HepG2 (cell line): ENCODE data around the gene S100A16. TPM values are rescaled to one million over a fixed set of nuclear protein-coding genes. Genes with fewer than 3 reads are reported as not detected.

Source experiments
- CEBPG ChIP-seq: IDR thresholded peaks from 2 replicates; pipeline ENCODE4 v1.6.1; 2016
- CREB1 ChIP-seq, 2 experiments: fragments of 450-650 bp in 1 of 2; IDR thresholded peaks; 2 replicates each; pipeline ENCODE4 v1.6.1; 2016 to 2017; ENCODE audit warnings: control low read depth in 1 of 2, mild to moderate bottlenecking in 1 of 2, missing compliant biosample characterization in 1 of 2, missing genetic modification characterization in 1 of 2
- RXRB ChIP-seq: IDR thresholded peaks from 2 replicates; pipeline ENCODE4 v1.6.1; 2016; ENCODE audit warnings: borderline replicate concordance, missing genetic modification reagents, missing compliant biosample characterization
- SOX6 ChIP-seq, 2 experiments: fragments of 450-650 bp in 1 of 2; sonication (generic) in 1 of 2; formaldehyde crosslinking in 1 of 2; IDR thresholded peaks; 2 replicates each; pipeline versions ENCODE4 v1.4.0 to v1.6.1; 2017 to 2020; ENCODE audit warnings: antibody characterized with exemption in 1 of 2, mild to moderate bottlenecking in 1 of 2, missing genetic modification reagents in 1 of 2
- SP2 ChIP-seq: sonication (generic); formaldehyde crosslinking; IDR thresholded peaks from 2 replicates; pipeline ENCODE4 v1.5.1; 2020; ENCODE audit warnings: mild to moderate bottlenecking, missing genetic modification reagents
- ZBTB21 ChIP-seq: sonication (generic); formaldehyde crosslinking; IDR thresholded peaks from 2 replicates; pipeline ENCODE4 v1.4.0; 2020; ENCODE audit warnings: missing genetic modification reagents
- ZFX ChIP-seq: sonication (generic); formaldehyde crosslinking; IDR thresholded peaks from 2 replicates; pipeline ENCODE4 v1.4.0; 2020; ENCODE audit warnings: mild to moderate bottlenecking, low read depth, missing genetic modification reagents, moderate library complexity
- ZNF530 ChIP-seq: sonication (generic); formaldehyde crosslinking; IDR thresholded peaks from 2 replicates; pipeline ENCODE4 v1.5.0; 2020; ENCODE audit warnings: low read depth, mild to moderate bottlenecking, missing genetic modification reagents
- ZNF709 ChIP-seq: sonication (generic); formaldehyde crosslinking; IDR thresholded peaks from 2 replicates; pipeline ENCODE4 v1.5.0; 2020; ENCODE audit warnings: mild to moderate bottlenecking, missing genetic modification reagents
- polyA plus RNA-seq, 8 experiments: library from polyadenylated mRNA; depleted of rRNA in 3 of 8; stranded (reverse) in 7 of 8; unstranded in 1 of 8; fragments of >200 nt; fragmentation: Illumina TruSeq in 4 of 8; extraction: Trizol in 4 of 8; gene quantifications; 2 replicates each; pipeline versions ENCODE4 v1.2.1 to v1.2.3, GENCODE V29; 2011 to 2016; ENCODE audit warnings: low read depth in 4 of 8, missing spikeins in 1 of 8, mixed read lengths in 1 of 8; ENCODE audit not compliant: insufficient read depth in 1 of 8
- total RNA-seq, 5 experiments: library from RNA; depleted of rRNA; stranded (reverse); fragments of >200 nt; fragmentation: Illumina TruSeq; extraction: Trizol; gene quantifications; 2 replicates each; pipeline ENCODE4 v1.2.3, GENCODE V29; 2016; ENCODE audit warnings: low read depth in 1 of 5
- TF ChIP-seq, protein P1 (sequence below): sonication (generic); formaldehyde crosslinking; IDR thresholded peaks from 2 replicates; pipeline ENCODE4 v1.5.0; 2020; ENCODE audit warnings: mild to moderate bottlenecking, missing genetic modification reagents, borderline replicate concordance
- TF ChIP-seq, protein P2 (sequence below): sonication (generic); formaldehyde crosslinking; IDR thresholded peaks from 2 replicates; pipeline ENCODE4 v1.4.0; 2020; ENCODE audit warnings: missing genetic modification reagents, low read depth, mild to moderate bottlenecking, borderline replicate concordance
- TF ChIP-seq, protein P3 (sequence below): sonication (generic); formaldehyde crosslinking; IDR thresholded peaks from 2 replicates; pipeline ENCODE4 v1.4.0; 2020; ENCODE audit warnings: missing genetic modification reagents, borderline replicate concordance
- TF ChIP-seq, protein P4 (sequence below): sonication (generic); formaldehyde crosslinking; IDR thresholded peaks from 2 replicates; pipeline ENCODE4 v1.8.1; 2023; ENCODE audit warnings: missing genetic modification reagents, inconsistent platforms, borderline replicate concordance
- TF ChIP-seq, protein P5 (sequence below): sonication (generic); formaldehyde crosslinking; IDR thresholded peaks from 2 replicates; pipeline ENCODE4 v1.4.0; 2020; ENCODE audit warnings: mild to moderate bottlenecking, missing genetic modification reagents

Gene S100A16
- total and polyA plus RNA-seq, 2 of the 13 experiments (the other 11 are each of a cell fraction or from before 2014, with no cell fraction given): 46.0 to 195 TPM

DNA sequence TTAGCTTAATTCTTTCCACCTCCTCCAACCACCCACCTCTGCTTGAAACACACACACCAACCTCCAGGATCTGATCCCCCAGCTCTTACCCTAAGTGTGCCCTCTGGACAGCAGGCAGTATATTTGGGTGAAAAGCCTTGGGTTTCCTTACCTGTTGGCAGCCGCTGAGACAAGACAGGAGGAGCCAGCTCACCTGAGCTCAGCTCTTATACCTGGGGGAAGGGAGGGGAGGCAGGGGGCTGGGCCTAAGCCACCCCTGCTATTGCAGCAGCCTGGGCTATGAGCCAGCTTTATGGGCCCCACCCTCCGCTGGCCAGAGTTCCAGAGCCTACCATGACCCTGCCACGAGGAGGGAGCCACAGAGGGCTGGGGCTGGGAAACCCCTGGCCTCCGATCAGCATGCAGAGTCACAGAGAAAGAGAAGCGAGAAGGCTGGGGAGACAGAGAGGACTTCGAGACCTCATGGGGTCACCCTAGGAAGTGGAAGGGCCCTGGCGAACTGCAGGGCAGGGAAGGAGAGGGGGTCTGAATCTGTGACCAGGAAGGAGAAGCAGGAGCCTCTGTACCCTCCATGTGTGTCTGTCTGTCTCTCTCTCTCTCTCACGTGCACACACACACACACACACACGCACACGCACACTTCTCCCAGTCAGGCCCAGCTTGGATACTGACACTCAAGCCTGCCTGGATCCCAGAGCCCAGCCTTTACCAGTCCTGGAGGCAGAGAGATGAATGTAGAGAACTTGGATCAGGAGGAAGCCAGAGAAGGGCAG lies 3.4 kb upstream of the S100A16 start, which contains the start of gene S100A14 (continued):
- TF ChIP-seq, protein P1, sequence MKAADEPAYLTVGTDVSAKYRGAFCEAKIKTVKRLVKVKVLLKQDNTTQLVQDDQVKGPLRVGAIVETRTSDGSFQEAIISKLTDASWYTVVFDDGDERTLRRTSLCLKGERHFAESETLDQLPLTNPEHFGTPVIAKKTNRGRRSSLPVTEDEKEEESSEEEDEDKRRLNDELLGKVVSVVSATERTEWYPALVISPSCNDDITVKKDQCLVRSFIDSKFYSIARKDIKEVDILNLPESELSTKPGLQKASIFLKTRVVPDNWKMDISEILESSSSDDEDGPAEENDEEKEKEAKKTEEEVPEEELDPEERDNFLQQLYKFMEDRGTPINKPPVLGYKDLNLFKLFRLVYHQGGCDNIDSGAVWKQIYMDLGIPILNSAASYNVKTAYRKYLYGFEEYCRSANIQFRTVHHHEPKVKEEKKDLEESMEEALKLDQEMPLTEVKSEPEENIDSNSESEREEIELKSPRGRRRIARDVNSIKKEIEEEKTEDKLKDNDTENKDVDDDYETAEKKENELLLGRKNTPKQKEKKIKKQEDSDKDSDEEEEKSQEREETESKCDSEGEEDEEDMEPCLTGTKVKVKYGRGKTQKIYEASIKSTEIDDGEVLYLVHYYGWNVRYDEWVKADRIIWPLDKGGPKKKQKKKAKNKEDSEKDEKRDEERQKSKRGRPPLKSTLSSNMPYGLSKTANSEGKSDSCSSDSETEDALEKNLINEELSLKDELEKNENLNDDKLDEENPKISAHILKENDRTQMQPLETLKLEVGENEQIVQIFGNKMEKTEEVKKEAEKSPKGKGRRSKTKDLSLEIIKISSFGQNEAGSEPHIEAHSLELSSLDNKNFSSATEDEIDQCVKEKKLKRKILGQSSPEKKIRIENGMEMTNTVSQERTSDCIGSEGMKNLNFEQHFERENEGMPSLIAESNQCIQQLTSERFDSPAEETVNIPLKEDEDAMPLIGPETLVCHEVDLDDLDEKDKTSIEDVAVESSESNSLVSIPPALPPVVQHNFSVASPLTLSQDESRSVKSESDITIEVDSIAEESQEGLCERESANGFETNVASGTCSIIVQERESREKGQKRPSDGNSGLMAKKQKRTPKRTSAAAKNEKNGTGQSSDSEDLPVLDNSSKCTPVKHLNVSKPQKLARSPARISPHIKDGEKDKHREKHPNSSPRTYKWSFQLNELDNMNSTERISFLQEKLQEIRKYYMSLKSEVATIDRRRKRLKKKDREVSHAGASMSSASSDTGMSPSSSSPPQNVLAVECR (CRISPR knock-in tag): peak; percentile 27; the same call in 1 of the 2 replicates
- TF ChIP-seq ZNF530 (CRISPR knock-in tag) (no peak), ZBTB21 (CRISPR knock-in tag) (no peak), CEBPG (CRISPR knock-in tag) (peak; percentile 62; the same call in 1 of the 2 replicates), ZNF709 (no peak), SP2 (CRISPR knock-in tag) (no peak), CREB1 (IDR thresholded peaks at IDR 0.05) (no peak), CREB1 (CRISPR knock-in tag; IDR thresholded peaks at IDR 0.05) (no peak), SOX6 (IDR thresholded peaks at IDR 0.05) (no peak), SOX6 (CRISPR knock-in tag; IDR thresholded peaks at IDR 0.05) (no peak), ZFX (CRISPR knock-in tag) (peak; percentile 51; the same call in 1 of the 2 replicates), RXRB (CRISPR knock-in tag) (peak; percentile 37; the same call in 1 of the 2 replicates)
- TF ChIP-seq, protein P2, sequence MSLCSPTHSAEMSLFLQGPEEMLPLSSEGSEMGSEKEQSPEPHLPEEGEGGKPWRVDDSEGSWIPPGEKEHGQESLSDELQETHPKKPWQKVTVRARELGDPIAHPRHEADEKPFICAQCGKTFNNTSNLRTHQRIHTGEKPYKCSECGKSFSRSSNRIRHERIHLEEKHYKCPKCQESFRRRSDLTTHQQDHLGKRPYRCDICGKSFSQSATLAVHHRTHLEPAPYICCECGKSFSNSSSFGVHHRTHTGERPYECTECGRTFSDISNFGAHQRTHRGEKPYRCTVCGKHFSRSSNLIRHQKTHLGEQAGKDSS (CRISPR knock-in tag): peak; percentile 57; the same call in 1 of the 2 replicates
- TF ChIP-seq, protein P3, sequence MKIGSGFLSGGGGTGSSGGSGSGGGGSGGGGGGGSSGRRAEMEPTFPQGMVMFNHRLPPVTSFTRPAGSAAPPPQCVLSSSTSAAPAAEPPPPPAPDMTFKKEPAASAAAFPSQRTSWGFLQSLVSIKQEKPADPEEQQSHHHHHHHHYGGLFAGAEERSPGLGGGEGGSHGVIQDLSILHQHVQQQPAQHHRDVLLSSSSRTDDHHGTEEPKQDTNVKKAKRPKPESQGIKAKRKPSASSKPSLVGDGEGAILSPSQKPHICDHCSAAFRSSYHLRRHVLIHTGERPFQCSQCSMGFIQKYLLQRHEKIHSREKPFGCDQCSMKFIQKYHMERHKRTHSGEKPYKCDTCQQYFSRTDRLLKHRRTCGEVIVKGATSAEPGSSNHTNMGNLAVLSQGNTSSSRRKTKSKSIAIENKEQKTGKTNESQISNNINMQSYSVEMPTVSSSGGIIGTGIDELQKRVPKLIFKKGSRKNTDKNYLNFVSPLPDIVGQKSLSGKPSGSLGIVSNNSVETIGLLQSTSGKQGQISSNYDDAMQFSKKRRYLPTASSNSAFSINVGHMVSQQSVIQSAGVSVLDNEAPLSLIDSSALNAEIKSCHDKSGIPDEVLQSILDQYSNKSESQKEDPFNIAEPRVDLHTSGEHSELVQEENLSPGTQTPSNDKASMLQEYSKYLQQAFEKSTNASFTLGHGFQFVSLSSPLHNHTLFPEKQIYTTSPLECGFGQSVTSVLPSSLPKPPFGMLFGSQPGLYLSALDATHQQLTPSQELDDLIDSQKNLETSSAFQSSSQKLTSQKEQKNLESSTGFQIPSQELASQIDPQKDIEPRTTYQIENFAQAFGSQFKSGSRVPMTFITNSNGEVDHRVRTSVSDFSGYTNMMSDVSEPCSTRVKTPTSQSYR (CRISPR knock-in tag): no peak
- TF ChIP-seq, protein P4, sequence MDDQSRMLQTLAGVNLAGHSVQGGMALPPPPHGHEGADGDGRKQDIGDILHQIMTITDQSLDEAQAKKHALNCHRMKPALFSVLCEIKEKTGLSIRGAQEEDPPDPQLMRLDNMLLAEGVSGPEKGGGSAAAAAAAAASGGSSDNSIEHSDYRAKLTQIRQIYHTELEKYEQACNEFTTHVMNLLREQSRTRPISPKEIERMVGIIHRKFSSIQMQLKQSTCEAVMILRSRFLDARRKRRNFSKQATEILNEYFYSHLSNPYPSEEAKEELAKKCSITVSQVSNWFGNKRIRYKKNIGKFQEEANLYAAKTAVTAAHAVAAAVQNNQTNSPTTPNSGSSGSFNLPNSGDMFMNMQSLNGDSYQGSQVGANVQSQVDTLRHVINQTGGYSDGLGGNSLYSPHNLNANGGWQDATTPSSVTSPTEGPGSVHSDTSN: no peak
- TF ChIP-seq, protein P5, sequence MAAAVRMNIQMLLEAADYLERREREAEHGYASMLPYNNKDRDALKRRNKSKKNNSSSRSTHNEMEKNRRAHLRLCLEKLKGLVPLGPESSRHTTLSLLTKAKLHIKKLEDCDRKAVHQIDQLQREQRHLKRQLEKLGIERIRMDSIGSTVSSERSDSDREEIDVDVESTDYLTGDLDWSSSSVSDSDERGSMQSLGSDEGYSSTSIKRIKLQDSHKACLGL (CRISPR knock-in tag): peak; percentile 29; the same call in 1 of the 2 replicates
